Smooth muscle cell (in vitro differentiated cells): Measurements from ENCODE around the gene UBTD1. TPM values are rescaled to one million over a fixed set of nuclear protein-coding genes. Genes with fewer than 3 reads are reported as not detected.

ENCODE experiments used
- DNase-seq: peaks from one replicate; lab custom pipeline; 2025; ENCODE audit not compliant: unreplicated experiment; lab: John Stamatoyannopoulos, UW
- H2AFZ ChIP-seq: fragments of 200-600 bp; sonication (generic); 2 replicates; pipeline ENCODE4 v1.6.0; 2016; ENCODE audit warnings: antibody characterized with exemption, low read depth, mild to moderate bottlenecking
- H3F3A ChIP-seq: fragments of 200-600 bp; sonication (generic); 2 replicates; pipeline ENCODE4 v1.6.0; 2017; ENCODE audit warnings: antibody characterized with exemption, low read depth
- H3K27ac ChIP-seq: fragments of 200-600 bp; sonication (generic); 2 replicates; pipeline ENCODE4 v1.5.1; 2016; ENCODE audit warnings: low read depth, mild to moderate bottlenecking
- H3K27me3 ChIP-seq: fragments of 200-600 bp; sonication (generic); 2 replicates; pipeline ENCODE4 v1.6.1; 2016; ENCODE audit warnings: low read depth, mild to moderate bottlenecking
- H3K36me3 ChIP-seq: fragments of 200-600 bp; sonication (generic); 2 replicates; pipeline ENCODE4 v1.5.1; 2016; ENCODE audit warnings: low read depth
- H3K4me1 ChIP-seq: fragments of 200-600 bp; sonication (generic); 2 replicates; pipeline ENCODE4 v1.5.1; 2016; ENCODE audit warnings: low read depth
- H3K4me2 ChIP-seq: fragments of 200-600 bp; sonication (generic); 2 replicates; pipeline ENCODE4 v1.6.0; 2016; ENCODE audit warnings: mild to moderate bottlenecking
- H3K4me3 ChIP-seq: fragments of 200-600 bp; sonication (generic); 2 replicates; pipeline ENCODE4 v1.5.1; 2016; ENCODE audit warnings: mild to moderate bottlenecking
- H3K79me2 ChIP-seq: fragments of 200-600 bp; sonication (generic); 2 replicates; pipeline ENCODE4 v1.6.0; 2016; ENCODE audit warnings: low read depth, mild to moderate bottlenecking
- H3K9ac ChIP-seq: fragments of 200-600 bp; sonication (generic); 2 replicates; pipeline ENCODE4 v1.6.0; 2016; ENCODE audit warnings: low read depth
- H3K9me3 ChIP-seq: fragments of 200-600 bp; sonication (generic); replicated peaks from 2 replicates; pipeline ENCODE4 v1.5.1; 2016; ENCODE audit warnings: low read depth
- H4K20me1 ChIP-seq: fragments of 200-600 bp; sonication (generic); 2 replicates; pipeline ENCODE4 v1.6.0; 2016; ENCODE audit warnings: low read depth
- CTCF ChIP-seq: fragments of 200-600 bp; sonication (generic); IDR thresholded peaks from 2 replicates; pipeline ENCODE4 v1.5.1; 2017; ENCODE audit warnings: borderline replicate concordance, mild to moderate bottlenecking, antibody characterized with exemption; ENCODE audit not compliant: insufficient read depth, poor library complexity, severe bottlenecking
- WGBS: methylation state at CpG from one replicate; pipeline ENCODE4 v1.1.7; 2016; ENCODE audit warnings: low lambda C conversion rate; 5-methylcytosine and 5-hydroxymethylcytosine counted together
- polyA plus RNA-seq: library from polyadenylated mRNA; unstranded; fragments of >200 nt; fragmentation: Nextera tagmentation; extraction: Ambion mirVana; gene quantifications from 2 replicates; pipeline ENCODE4 v1.2.1, GENCODE V29; 2016
- total RNA-seq: library from RNA; depleted of rRNA; stranded (reverse); fragments of >200 nt; gene quantifications from 2 replicates; pipeline ENCODE4 v1.2.3, GENCODE V29; 2014

The UBTD1 gene
- total and polyA plus RNA-seq, 2 experiments from 2014 or later: 26.5 to 59.9 TPM

- no peak for TF ChIP-seq CTCF
- peaks cover 33% of the 10 kb centered on the region for H3K79me2 ChIP-seq
- 16% methylated on average over 10 of the region's 10 CpGs for WGBS
Observed at GRCh38 chr10:97543025-97543546, 44.4 kb downstream of the UBTD1 start.

GRCh38 chr10:97546456-97547270, 47.9 kb downstream of the UBTD1 start:
- H3K79me2 ChIP-seq: peaks cover 42% of the 10 kb centered on the region
- H3K9me3 ChIP-seq: no peaks in the 10 kb centered on the region
- 89% methylated on average over 18 of the region's 18 CpGs for WGBS
- no peaks in the 10 kb centered on the region for H4K20me1 ChIP-seq
- H3K4me3 ChIP-seq: no peak overlapping the region
- H3K27ac ChIP-seq: no peak overlapping the region
- H3K27me3 ChIP-seq: no peaks in the 10 kb centered on the region
- no peak for DNase-seq
- TF ChIP-seq CTCF: no peak
- no peaks in the 10 kb centered on the region for H3K36me3 ChIP-seq
- no peak overlapping the region for H2AFZ ChIP-seq
- peaks cover 47% of the 10 kb centered on the region for H3K4me1 ChIP-seq
- peaks cover 27% of the 10 kb centered on the region for H3F3A ChIP-seq
- no peak overlapping the region for H3K9ac ChIP-seq
- no peak overlapping the region for H3K4me2 ChIP-seq

More at GRCh38 chr10:97543025-97543546, 44.4 kb downstream of the UBTD1 start:
- no peaks in the 10 kb centered on the region for H3K36me3 ChIP-seq
- H3K27ac ChIP-seq: peak overlapping the region; percentile 99
- DNase-seq: peak; percentile 42
- H3K27me3 ChIP-seq: no peaks in the 10 kb centered on the region
- H2AFZ ChIP-seq: no peak overlapping the region
- H3K4me2 ChIP-seq: peak overlapping the region; percentile 74
- no peaks in the 10 kb centered on the region for H4K20me1 ChIP-seq
- H3F3A ChIP-seq: peaks cover 31% of the 10 kb centered on the region
- H3K4me3 ChIP-seq: no peak overlapping the region
- H3K4me1 ChIP-seq: peaks cover 34% of the 10 kb centered on the region
- H3K9me3 ChIP-seq: no peaks in the 10 kb centered on the region
- H3K9ac ChIP-seq: peak overlapping the region; percentile 93

GRCh38 chr10:97547271-97547600, 48.5 kb downstream of the UBTD1 start:
- peak overlapping the region; percentile 97 for H3K27ac ChIP-seq
- H3K4me3 ChIP-seq: no peak overlapping the region
- H4K20me1 ChIP-seq: no peaks in the 10 kb centered on the region
- H3K4me1 ChIP-seq: peaks cover 47% of the 10 kb centered on the region
- peaks cover 45% of the 10 kb centered on the region for H3K79me2 ChIP-seq
- H3K36me3 ChIP-seq: no peaks in the 10 kb centered on the region
- H3F3A ChIP-seq: peaks cover 27% of the 10 kb centered on the region
- no peak for TF ChIP-seq CTCF
- no peak overlapping the region for H3K9ac ChIP-seq
- no peak for DNase-seq
- 87% methylated on average over 4 of the region's 4 CpGs for WGBS
- H3K9me3 ChIP-seq: no peaks in the 10 kb centered on the region
- no peak overlapping the region for H3K4me2 ChIP-seq
- no peaks in the 10 kb centered on the region for H3K27me3 ChIP-seq
- no peak overlapping the region for H2AFZ ChIP-seq
